Neuronal stem cell (in vitro differentiated cells): ENCODE measurements around the gene OBP2A.

Experiments used
- DNase-seq: peaks from one replicate; pipeline ENCODE4 v3.0.0-alpha.2; 2013; ENCODE audit warnings: low spot score
- H2AFZ ChIP-seq: one replicate; pipeline ENCODE4 v1.6.1; 2013; ENCODE audit warnings: mild to moderate bottlenecking, low read length, inconsistent platforms
- H2AK5ac ChIP-seq: 2 replicates; pipeline ENCODE4 v1.6.1; 2013; ENCODE audit warnings: low read depth, mild to moderate bottlenecking, inconsistent platforms, low read length, moderate library complexity, mixed read lengths
- H2BK120ac ChIP-seq: 2 replicates; pipeline ENCODE4 v1.6.1; 2013; ENCODE audit warnings: low read depth, mild to moderate bottlenecking, inconsistent platforms, low read length, moderate library complexity, mixed read lengths
- H2BK12ac ChIP-seq: one replicate; pipeline ENCODE4 v1.6.1; 2013; ENCODE audit warnings: low read length, inconsistent platforms
- H2BK15ac ChIP-seq: 2 replicates; pipeline ENCODE4 v1.6.1; 2013; ENCODE audit warnings: mild to moderate bottlenecking, low read length, inconsistent platforms, mixed read lengths
- H2BK5ac ChIP-seq: one replicate; pipeline ENCODE4 v1.6.1; 2013; ENCODE audit warnings: inconsistent platforms, mild to moderate bottlenecking, low read length, moderate library complexity
- H3K14ac ChIP-seq: one replicate; pipeline ENCODE4 v1.6.1; 2013; ENCODE audit warnings: low read length, inconsistent platforms
- H3K18ac ChIP-seq: 2 replicates; pipeline ENCODE4 v1.6.1; 2013; ENCODE audit warnings: low read length, inconsistent platforms
- H3K23ac ChIP-seq: 2 replicates; pipeline ENCODE4 v1.6.1; 2013; ENCODE audit warnings: low read depth, mild to moderate bottlenecking, mixed read lengths, low read length, inconsistent platforms; ENCODE audit not compliant: poor library complexity
- H3K27ac ChIP-seq: replicated peaks from 3 replicates; pipeline ENCODE4 v1.5.1; 2013; ENCODE audit warnings: low read length, inconsistent platforms
- H3K27me3 ChIP-seq, 3 experiments: 2 replicates each; pipeline ENCODE4 v1.6.1; 2013; ENCODE audit warnings: low read length in 3 of 3, mild to moderate bottlenecking in 2 of 3, inconsistent platforms in 1 of 3, low read depth in 1 of 3, mixed read lengths in 1 of 3, moderate library complexity in 1 of 3; ENCODE audit not compliant: control insufficient read depth in 3 of 3, insufficient read depth in 3 of 3
- H3K36me3 ChIP-seq, 2 donors: replicated peaks in 1 of 2; 2 replicates each; pipeline ENCODE4 v1.6.1; 2013; ENCODE audit warnings: low read length in 2 of 2; ENCODE audit not compliant: control insufficient read depth in 2 of 2, insufficient read depth in 2 of 2
- H3K4ac ChIP-seq: 2 replicates; pipeline ENCODE4 v1.6.1; 2013; ENCODE audit warnings: inconsistent platforms, mild to moderate bottlenecking, low read length, moderate library complexity
- H3K4me1 ChIP-seq, 2 donors: 1 replicate in 1 of 2; 2 replicates in 1 of 2; pipeline ENCODE4 v1.6.1; 2013; ENCODE audit warnings: low read length in 2 of 2, low read depth in 1 of 2; ENCODE audit not compliant: control insufficient read depth in 2 of 2, insufficient read depth in 1 of 2
- H3K4me2 ChIP-seq: one replicate; pipeline ENCODE4 v1.6.1; 2013; ENCODE audit warnings: mild to moderate bottlenecking, low read length, inconsistent platforms; ENCODE audit not compliant: insufficient read depth, poor library complexity, severe bottlenecking
- H3K4me3 ChIP-seq, 2 donors: 2 replicates each; pipeline ENCODE4 v1.5.1; 2013; ENCODE audit warnings: low read length in 2 of 2, mild to moderate bottlenecking in 2 of 2, inconsistent platforms in 1 of 2, moderate library complexity in 1 of 2
- H3K79me1 ChIP-seq: one replicate; pipeline ENCODE4 v1.6.1; 2013; ENCODE audit warnings: low read depth, mild to moderate bottlenecking, inconsistent platforms, low read length, moderate library complexity
- H3K9ac ChIP-seq: one replicate; pipeline ENCODE4 v1.6.1; 2013; ENCODE audit warnings: mild to moderate bottlenecking, low read depth, low read length, inconsistent platforms; ENCODE audit not compliant: poor library complexity
- H3K9me3 ChIP-seq, 2 donors: replicated peaks in 1 of 2; 2 replicates each; pipeline versions ENCODE3 to v1.6.1; 2013; ENCODE audit warnings: low read length in 2 of 2, mild to moderate bottlenecking in 2 of 2, inconsistent platforms in 1 of 2, low read depth in 1 of 2, mixed read lengths in 1 of 2, moderate library complexity in 1 of 2; ENCODE audit not compliant: control insufficient read depth in 2 of 2, insufficient read depth in 1 of 2
- H4K8ac ChIP-seq: one replicate; pipeline ENCODE4 v1.6.1; 2013; ENCODE audit warnings: low read depth, mild to moderate bottlenecking, inconsistent platforms, low read length, moderate library complexity
- H4K91ac ChIP-seq: one replicate; pipeline ENCODE4 v1.6.1; 2013; ENCODE audit warnings: low read length, low read depth, mild to moderate bottlenecking, inconsistent platforms; ENCODE audit not compliant: poor library complexity
- WGBS, 2 donors: extraction: QIAGEN DNeasy Blood & Tissue Kit; methylation state at CpG; one replicate each; pipeline ENCODE4 v1.1.7; 2013; ENCODE audit warnings: missing lambda C conversion rate in 2 of 2, mixed read lengths in 1 of 2; ENCODE audit not compliant: insufficient read length in 2 of 2, insufficient replicate concordance in 1 of 2; ENCODE audit errors: extremely low coverage in 2 of 2; 5-methylcytosine and 5-hydroxymethylcytosine counted together

Gene OBP2A

GRCh38 chr9:135568026-135568425 lies 22.1 kb downstream of the OBP2A start:
- Histone ChIP-seq H3K27me3 (peaks cover 0 to 9% (median 0%) of the 10 kb centered on the region in 3 experiments), H3K23ac (no peak overlapping the region), H3K9me3 (no peaks in the 10 kb centered on the region), H3K79me1 (peaks cover 3% of the 10 kb centered on the region), H4K8ac (no peak overlapping the region), H3K4me1 (peaks cover 0 to 4% of the 10 kb centered on the region in 2 donors), H3K27ac (no peak overlapping the region), H4K91ac (no peak overlapping the region), H2BK120ac (no peak overlapping the region), H3K36me3 (no peaks in the 10 kb centered on the region), H2BK5ac (no peak overlapping the region), H3K4ac (no peak overlapping the region), H2AK5ac (no peak overlapping the region), H2BK12ac (no peak overlapping the region), H3K18ac (peak overlapping the region; percentile 51), H2AFZ (no peak overlapping the region), H3K14ac (no peak overlapping the region), H2BK15ac (no peak overlapping the region), H3K4me3 (no peak overlapping the region), H3K9ac (no peak overlapping the region), H3K4me2 (no peak overlapping the region)
- no peak for DNase-seq
- no CpG with 5 or more reads among the region's 6 CpGs for WGBS, 2 donors

DNA sequence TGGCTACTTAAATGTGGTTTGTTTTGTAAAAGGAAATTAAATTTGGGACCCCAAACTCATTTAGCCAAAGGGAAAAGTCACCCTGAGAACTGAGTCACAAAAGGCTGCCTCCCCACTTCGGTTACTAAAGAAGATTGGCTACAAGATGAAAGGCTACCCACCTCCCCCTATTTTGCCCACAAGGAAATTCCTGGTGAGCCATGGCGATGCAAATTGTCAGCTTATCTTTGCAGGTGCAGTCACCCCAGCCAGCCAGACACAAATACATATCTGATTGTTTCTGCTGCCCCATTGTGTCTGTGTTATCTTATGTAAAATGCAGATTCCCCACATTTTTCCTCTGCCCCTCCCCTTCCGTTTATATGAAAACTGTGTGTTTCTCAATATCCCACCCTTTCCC lies 24.5 kb downstream of the OBP2A start:
- no peak for DNase-seq
- Histone ChIP-seq H2BK5ac (no peak overlapping the region), H2AK5ac (no peak overlapping the region), H3K14ac (no peak overlapping the region), H3K18ac (no peak overlapping the region), H4K8ac (no peak overlapping the region), H2AFZ (no peak overlapping the region), H3K4me3 (no peak overlapping the region), H3K4me2 (no peak overlapping the region), H3K9ac (no peak overlapping the region), H3K9me3 (no peaks in the 10 kb centered on the region), H3K36me3 (no peaks in the 10 kb centered on the region), H2BK15ac (no peak overlapping the region), H4K91ac (no peak overlapping the region), H3K27ac (no peak overlapping the region), H3K79me1 (peaks cover 3% of the 10 kb centered on the region), H3K23ac (no peak overlapping the region), H3K4me1 (peaks cover 0 to 8% of the 10 kb centered on the region in 2 donors), H2BK12ac (no peak overlapping the region), H2BK120ac (no peak overlapping the region), H3K4ac (no peak overlapping the region), H3K27me3 (peaks cover 0 to 9% (median 0%) of the 10 kb centered on the region in 3 experiments)
- no CpG with 5 or more reads among the region's 3 CpGs for WGBS, 2 donors

GRCh38 chr9:135572233-135572632 lies 26.3 kb downstream of the OBP2A start:
- no peaks in the 10 kb centered on the region for H3K9me3 ChIP-seq
- no peak overlapping the region for H3K4ac ChIP-seq
- peaks cover 0 to 6% of the 10 kb centered on the region in 2 donors for H3K4me1 ChIP-seq
- H2BK12ac ChIP-seq: no peak overlapping the region
- H3K4me3 ChIP-seq: no peak overlapping the region
- H2BK5ac ChIP-seq: no peak overlapping the region
- no peak overlapping the region for H4K8ac ChIP-seq
- no peak overlapping the region for H2AK5ac ChIP-seq
- H2AFZ ChIP-seq: no peak overlapping the region
- WGBS, 2 donors: 100% methylated on average over 1 of the region's 2 CpGs
- H4K91ac ChIP-seq: no peak overlapping the region
- no peak overlapping the region for H3K14ac ChIP-seq
- no peak overlapping the region for H3K23ac ChIP-seq
- no peak overlapping the region for H2BK15ac ChIP-seq
- H3K4me2 ChIP-seq: no peak overlapping the region
- peaks cover 0 to 13% (median 0%) of the 10 kb centered on the region in 3 experiments for H3K27me3 ChIP-seq
- H3K36me3 ChIP-seq: no peaks in the 10 kb centered on the region
- no peak for DNase-seq
- no peak overlapping the region for H3K18ac ChIP-seq
- no peak overlapping the region for H3K27ac ChIP-seq
- H3K79me1 ChIP-seq: no peaks in the 10 kb centered on the region
- H2BK120ac ChIP-seq: no peak overlapping the region
- H3K9ac ChIP-seq: no peak overlapping the region

DNA sequence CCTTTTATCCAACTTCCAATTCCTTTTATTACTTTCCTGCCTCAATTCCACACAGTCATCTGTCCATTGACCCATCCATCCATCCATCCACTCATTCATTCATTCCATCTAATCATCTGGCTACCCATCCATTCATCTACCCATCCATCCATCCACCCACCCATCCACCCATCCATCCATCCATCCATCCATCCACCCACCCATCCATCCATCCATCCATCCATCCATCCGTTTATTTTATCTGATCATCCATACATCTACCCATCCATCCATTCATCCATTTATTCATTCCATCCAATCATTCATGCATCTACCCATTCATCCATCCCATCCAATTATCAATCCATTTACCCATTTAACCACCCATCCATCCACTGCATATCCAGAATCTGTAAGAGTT lies 27.2 kb downstream of the OBP2A start:
- Histone ChIP-seq H3K9ac (no peak overlapping the region), H4K8ac (no peak overlapping the region), H3K9me3 (no peaks in the 10 kb centered on the region), H3K27ac (no peak overlapping the region), H2AK5ac (no peak overlapping the region), H3K27me3 (peaks cover 0 to 8% (median 0%) of the 10 kb centered on the region in 3 experiments), H3K14ac (no peak overlapping the region), H2BK120ac (no peak overlapping the region), H3K18ac (no peak overlapping the region), H3K23ac (no peak overlapping the region), H2BK12ac (no peak overlapping the region), H3K4me2 (no peak overlapping the region), H3K4me1 (peaks cover 0 to 6% of the 10 kb centered on the region in 2 donors), H3K79me1 (no peaks in the 10 kb centered on the region), H2AFZ (no peak overlapping the region), H4K91ac (no peak overlapping the region), H3K4me3 (no peak overlapping the region), H2BK5ac (no peak overlapping the region), H3K4ac (no peak overlapping the region), H3K36me3 (no peaks in the 10 kb centered on the region), H2BK15ac (no peak overlapping the region)
- DNase-seq: no peak
- 100% methylated on average over 1 of the region's 1 CpG; no CpG with 5 or more reads in 1 of the 2 donors for WGBS, 2 donors
